ENCODE results near the gene CA10. TPM values are rescaled to one million over a fixed set of nuclear protein-coding genes. Genes with fewer than 3 reads are reported as not detected.

Gene CA10
- total RNA-seq, 6 experiments from 2014 or later = not detected

DNA sequence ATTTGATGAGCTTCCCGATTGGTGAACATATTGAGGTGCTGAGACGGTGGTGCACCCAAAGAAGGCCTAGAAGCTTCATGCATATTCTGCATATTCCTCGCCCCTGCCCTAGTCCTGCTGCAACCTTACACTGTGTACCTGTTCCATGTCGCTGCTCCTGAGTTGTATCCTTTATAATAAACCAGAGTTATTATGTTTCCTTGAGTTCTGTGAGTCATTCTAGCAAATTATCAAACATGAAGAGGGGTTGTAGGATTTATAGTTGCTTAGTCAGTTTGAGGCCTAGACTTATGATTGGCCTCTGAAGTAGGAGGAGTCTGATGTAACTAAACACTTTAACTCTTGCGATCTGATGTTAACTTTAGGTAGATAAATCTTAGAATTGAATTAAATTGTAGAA is 436.8 kb downstream of the CA10 start:
- Mint-ChIP-seq H3K9me3 (peaks cover 44% of the 10 kb centered on the region), H3K27ac (no peak overlapping the region)

DNA sequence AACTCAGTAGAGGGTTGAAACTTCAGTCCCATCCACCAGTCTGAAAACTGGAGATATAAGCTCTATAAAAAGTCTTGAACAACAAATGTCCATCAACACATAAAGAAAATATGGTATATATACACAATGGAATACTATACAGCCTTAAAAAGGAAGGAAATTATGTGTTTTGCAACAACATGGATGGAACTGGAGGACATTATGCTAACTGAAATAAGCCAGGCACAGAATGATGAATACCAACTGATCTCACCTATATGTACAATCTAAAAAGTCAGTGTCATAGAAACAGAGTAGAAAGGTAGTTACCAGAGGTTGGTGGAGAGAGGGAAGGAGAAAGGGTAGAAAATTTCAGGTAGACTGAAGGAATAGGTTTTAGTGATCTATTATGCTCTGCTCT is 438.1 kb downstream of the CA10 start:
- H3K27me3 Mint-ChIP-seq (ENCODE audit: insufficient read depth) = no peaks in the 10 kb centered on the region; the same call in 1 of the 2 replicates
- no peak overlapping the region for H3K27ac Mint-ChIP-seq
- DNase-seq = no peak
- H3K9me3 Mint-ChIP-seq = peaks cover 53% of the 10 kb centered on the region
- H3K4me1 Mint-ChIP-seq (ENCODE audit: low read depth) = no peaks in the 10 kb centered on the region
- no peak overlapping the region for H3K4me3 Mint-ChIP-seq
- H3K36me3 Mint-ChIP-seq (ENCODE audit: low read depth) = peaks cover 4% of the 10 kb centered on the region; the same call in 1 of the 2 replicates
- TF ChIP-seq CTCF (IDR thresholded peaks at IDR 0.05) = no peak

More for the DNA sequence above, 436.8 kb downstream of the CA10 start:
- no peak overlapping the region for H3K4me3 Mint-ChIP-seq
- H3K27me3 Mint-ChIP-seq (ENCODE audit: insufficient read depth) = no peaks in the 10 kb centered on the region; the same call in 1 of the 2 replicates
- no peak for TF ChIP-seq CTCF (IDR thresholded peaks at IDR 0.05)
- H3K4me1 Mint-ChIP-seq (ENCODE audit: low read depth) = no peaks in the 10 kb centered on the region
- H3K36me3 Mint-ChIP-seq (ENCODE audit: low read depth) = peaks cover 4% of the 10 kb centered on the region; the same call in 1 of the 2 replicates
- no peak for DNase-seq

DNA sequence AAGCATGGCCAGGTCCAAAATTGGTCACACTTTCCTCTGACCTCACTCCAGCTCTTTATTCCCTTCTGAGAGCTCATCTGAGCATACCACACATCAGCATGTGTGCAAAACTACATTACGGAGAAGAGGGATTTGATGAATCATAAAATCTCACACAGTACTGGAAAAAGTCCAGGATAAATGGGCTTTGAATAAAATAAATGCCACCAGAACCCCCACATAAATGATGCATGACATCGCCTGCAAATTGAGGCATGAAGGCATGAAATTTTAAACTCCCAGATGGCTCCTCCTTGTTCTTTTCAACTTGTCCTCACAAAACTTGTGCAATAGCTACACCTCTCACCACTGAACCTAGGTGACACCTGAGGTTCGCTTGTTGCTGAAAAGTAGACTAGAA is 439.5 kb downstream of the CA10 start:
- Mint-ChIP-seq H3K27me3 (ENCODE audit: insufficient read depth) (no peaks in the 10 kb centered on the region; the same call in 1 of the 2 replicates), H3K27ac (no peak overlapping the region), H3K9me3 (peaks cover 52% of the 10 kb centered on the region), H3K4me3 (no peak overlapping the region), H3K4me1 (ENCODE audit: low read depth) (no peaks in the 10 kb centered on the region), H3K36me3 (ENCODE audit: low read depth) (peaks cover 4% of the 10 kb centered on the region; the same call in 1 of the 2 replicates)
- DNase-seq = no peak
- TF ChIP-seq CTCF (IDR thresholded peaks at IDR 0.05) = no peak

GRCh38 chr17:51711581-51711980 is 446.9 kb downstream of the CA10 start:
- Mint-ChIP-seq H3K9me3 (peaks cover 63% of the 10 kb centered on the region), H3K27ac (no peak overlapping the region), H3K36me3 (ENCODE audit: low read depth) (no peaks in the 10 kb centered on the region; the same call in 1 of the 2 replicates), H3K4me3 (no peak overlapping the region), H3K27me3 (ENCODE audit: insufficient read depth) (no peaks in the 10 kb centered on the region), H3K4me1 (ENCODE audit: low read depth) (no peaks in the 10 kb centered on the region)
- no peak for DNase-seq
- no peak for TF ChIP-seq CTCF (IDR thresholded peaks at IDR 0.05)

DNA sequence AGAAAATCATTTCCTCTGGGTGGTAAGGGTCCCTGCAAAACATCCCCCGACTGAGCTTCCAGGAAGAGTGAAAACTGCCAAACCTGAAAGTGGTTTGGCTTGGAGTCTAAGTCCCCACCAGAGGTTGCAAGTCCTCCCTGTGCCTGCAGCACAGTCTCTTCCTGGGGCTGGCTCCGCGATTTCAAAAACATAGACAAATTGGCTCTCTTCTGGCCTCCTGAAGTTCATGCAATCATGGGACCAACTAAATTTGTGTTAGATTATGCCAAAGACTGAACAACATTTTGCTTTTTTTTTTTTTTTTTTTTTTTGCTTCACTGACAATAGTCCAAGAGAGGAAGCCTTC is 447.9 kb downstream of the CA10 start:
- H3K9me3 Mint-ChIP-seq = peaks cover 55% of the 10 kb centered on the region
- no peak overlapping the region for H3K4me3 Mint-ChIP-seq
- H3K27ac Mint-ChIP-seq = no peak overlapping the region
- no peaks in the 10 kb centered on the region for H3K27me3 Mint-ChIP-seq (ENCODE audit: insufficient read depth)
- no peaks in the 10 kb centered on the region for H3K4me1 Mint-ChIP-seq (ENCODE audit: low read depth)
- no peak for TF ChIP-seq CTCF (IDR thresholded peaks at IDR 0.05)
- no peaks in the 10 kb centered on the region; the same call in 1 of the 2 replicates for H3K36me3 Mint-ChIP-seq (ENCODE audit: low read depth)
- DNase-seq = no peak
